GM12878 (cell line): ENCODE results near the gene POLDIP3. TPM values are rescaled to one million over a fixed set of nuclear protein-coding genes. Genes with fewer than 3 reads are reported as not detected.

Experiments
- ATAC-seq: fragments of 200-7000 bp; cut with Tn5 transposase; 3 replicates; pipeline ENCODE4 v1.9.1; 2020; ENCODE audit warnings: mild to moderate bottlenecking, moderate library complexity
- BruUV-seq: library from RNA; stranded (reverse); fragments of 400-500 nt; replicated peaks from 2 replicates; lab custom pipeline; 2021; lab: Mats Ljungman, UMichigan
- CTCF ChIA-PET: fragments of 300-600 bp; sonication (Branson Sonifier 250); formaldehyde crosslinking; extraction: SDS; loops from one replicate; lab custom pipeline; 2021; ENCODE audit warnings: inconsistent platforms; lab: Yijun Ruan, JAX
- POLR2A ChIA-PET: fragments of 350-600 bp; formaldehyde crosslinking; extraction: SDS; loops from one replicate; lab custom pipeline; 2021; ENCODE audit warnings: inconsistent platforms; lab: Charles Lee
- RAD21 ChIA-PET: fragments of 300-600 bp; sonication (Branson Sonifier 250); formaldehyde crosslinking; loops from one replicate; lab custom pipeline; 2023; ENCODE audit warnings: antibody characterized with exemption; ENCODE audit not compliant: unreplicated experiment; lab: Charles Lee
- SMC1A ChIA-PET: fragments of 300-600 bp; sonication (Branson Sonifier 250); formaldehyde crosslinking; loops from one replicate; lab custom pipeline; 2023; ENCODE audit not compliant: unreplicated experiment, uncharacterized antibody; lab: Charles Lee
- DNase-seq: peaks from one replicate; pipeline ENCODE4 v3.0.0-alpha.2; 2011; ENCODE audit warnings: low read depth, low spot score
- FAIRE-seq: peaks from 3 replicates; lab custom pipeline; 2011; peaks lifted over from hg19 to GRCh38; lab: Jason Lieb, UNC
- H2AFZ ChIP-seq: 2 replicates; pipeline ENCODE4 v1.6.0; 2011; ENCODE audit warnings: low read depth, low read length, control low read depth; ENCODE audit not compliant: control insufficient read depth
- H3K27ac ChIP-seq: 2 replicates; pipeline ENCODE4 v1.5.1; 2011; ENCODE audit warnings: control low read depth; ENCODE audit not compliant: control insufficient read depth, insufficient read depth
- H3K27me3 ChIP-seq, 2 experiments: replicated peaks in 1 of 2; 2 replicates each; pipeline versions ENCODE4 v1.6.0 to v1.6.1; 2011; ENCODE audit warnings: low read length in 1 of 2; ENCODE audit not compliant: control insufficient read depth in 2 of 2, insufficient read depth in 2 of 2
- H3K36me3 ChIP-seq, 2 experiments: 2 replicates each; pipeline ENCODE4 v1.5.1; 2011; ENCODE audit warnings: low read length in 1 of 2; ENCODE audit not compliant: control insufficient read depth in 2 of 2, insufficient read depth in 2 of 2
- H3K4me1 ChIP-seq: 2 replicates; pipeline ENCODE4 v1.6.1; 2011; ENCODE audit warnings: mild to moderate bottlenecking, low read length, moderate library complexity, mixed read lengths; ENCODE audit not compliant: control insufficient read depth, insufficient read depth
- H3K4me2 ChIP-seq: 2 replicates; pipeline ENCODE4 v1.6.0; 2011; ENCODE audit warnings: control low read depth; ENCODE audit not compliant: control insufficient read depth, insufficient read depth
- H3K4me3 ChIP-seq: fragments of 200-600 bp; sonication (generic); 2 replicates; pipeline ENCODE4 v1.5.1; 2016
- H3K79me2 ChIP-seq: 2 replicates; pipeline ENCODE4 v1.6.0; 2011; ENCODE audit warnings: low read length; ENCODE audit not compliant: control insufficient read depth, insufficient read depth
- H3K9ac ChIP-seq: 2 replicates; pipeline ENCODE4 v1.8.0; 2011; ENCODE audit warnings: low read length, control low read depth, mixed read lengths; ENCODE audit not compliant: control insufficient read depth, insufficient read depth
- H3K9me3 ChIP-seq: replicated peaks from 3 replicates; pipeline ENCODE4 v1.5.1; 2011; ENCODE audit warnings: mild to moderate bottlenecking, low read length; ENCODE audit not compliant: control insufficient read depth, insufficient read depth
- H4K20me1 ChIP-seq: 2 replicates; pipeline ENCODE4 v1.6.0; 2011; ENCODE audit not compliant: control insufficient read depth, insufficient read depth
- HDGF ChIP-seq: fragments of 450-650 bp; IDR thresholded peaks from 2 replicates; pipeline ENCODE4 v1.6.1; 2016; ENCODE audit warnings: antibody characterized with exemption
- HSF1 ChIP-seq: fragments of 150-350 bp; IDR thresholded peaks from 2 replicates; pipeline ENCODE4 v1.6.1; 2014; ENCODE audit warnings: mild to moderate bottlenecking, low read depth, low read length
- NFYB ChIP-seq: IDR thresholded peaks from 2 replicates; pipeline ENCODE4 v1.6.1; 2011; ENCODE audit warnings: low read depth, mild to moderate bottlenecking, low read length, improper control_type of control experiment, moderate library complexity; ENCODE audit not compliant: insufficient read depth
- RELA ChIP-seq: fragments of 450-650 bp; IDR thresholded peaks from 2 replicates; pipeline ENCODE4 v1.8.0; 2014; ENCODE audit warnings: borderline replicate concordance; ENCODE audit not compliant: partially characterized antibody
- YBX1 ChIP-seq: fragments of 450-650 bp; IDR thresholded peaks from 2 replicates; pipeline ENCODE4 v1.6.1; 2016; ENCODE audit warnings: antibody characterized with exemption
- WGBS: methylation state at CpG from one replicate; pipeline ENCODE4 v1.1.6; 2016; ENCODE audit warnings: low lambda C conversion rate; ENCODE audit not compliant: insufficient replicate concordance, insufficient coverage; ENCODE audit errors: missing lambda C conversion rate; 5-methylcytosine and 5-hydroxymethylcytosine counted together
- in situ Hi-C: fragments of 300-500 bp; cut with MboI; formaldehyde crosslinking; loops from 9 replicates; pipeline ENCODE4 v1.14.3; 2018; ENCODE audit warnings: mixed read lengths
- intact Hi-C: fragments of 100-400 bp; cut with micrococcal nuclease; formaldehyde crosslinking; loops from one replicate; pipeline ENCODE4 v1.14.2; 2022; ENCODE audit not compliant: unreplicated experiment
- polyA plus RNA-seq, 11 experiments: library from polyadenylated mRNA; depleted of rRNA in 4 of 11; unstranded in 6 of 11; stranded (reverse) in 5 of 11; fragments of >200 nt; fragmentation: Nextera tagmentation in 4 of 11; fragmentation: Illumina TruSeq in 1 of 11; extraction: Ambion mirVana in 4 of 11; extraction: Trizol in 1 of 11; gene quantifications; 1 replicate in 1 of 11; 2 replicates in 10 of 11; pipeline versions ENCODE4 v1.2.1 to v1.2.3, GENCODE V29; 2011 to 2016; ENCODE audit warnings: inconsistent platforms in 2 of 11, missing spikeins in 2 of 11, low read depth in 1 of 11
- total RNA-seq, 4 experiments: library from RNA; depleted of rRNA in 3 of 4; stranded (reverse); fragments of >200 nt in 3 of 4; fragmentation: Illumina TruSeq in 1 of 4; extraction: Trizol in 1 of 4; gene quantifications; 2 replicates each; pipeline versions ENCODE4 v1.2.1 to v1.2.3, GENCODE V29; 2013 to 2021
- TF ChIP-seq, protein P1 (sequence below): fragments of 450-650 bp; IDR thresholded peaks from 2 replicates; pipeline ENCODE4 v1.6.1; 2018; ENCODE audit warnings: borderline replicate concordance, mild to moderate bottlenecking; ENCODE audit not compliant: partially characterized antibody

Gene POLDIP3
- total and polyA plus RNA-seq, 10 of the 15 experiments (the other 5 are each of a cell fraction or from before 2014, with no cell fraction given), result 14.8 to 60.2 (median 49.5) TPM

GRCh38 chr22:42641801-42642413 is 27.2 kb upstream of the POLDIP3 start:
- in situ Hi-C loops (no loop called here), intact Hi-C loops (no loop called here)
- POLR2A ChIA-PET, result interaction anchor here (0.5 to 2.1 kb wide), 5 partner anchors 8 to 115 kb away, joined by 3 to 6 read pairs (median 3); no protein-coding TSS in a partner anchor
- Histone ChIP-seq H3K9me3 (no peaks in the 10 kb centered on the region), H3K4me1 (peaks cover 35% of the 10 kb centered on the region), H2AFZ (no peak overlapping the region), H3K79me2 (peaks cover 50% of the 10 kb centered on the region), H3K27me3 (no peaks in the 10 kb centered on the region), H3K4me3 (no peak overlapping the region), H3K4me2 (no peak overlapping the region), H3K36me3 (no peaks in the 10 kb centered on the region), H3K9ac (no peak overlapping the region), H4K20me1 (no peaks in the 10 kb centered on the region; the same call in 1 of the 2 replicates), H3K27ac (no peak overlapping the region)
- ATAC-seq (no peak), DNase-seq (no peak), FAIRE-seq (no peak)
- WGBS, result 92% methylated on average over 9 of the region's 9 CpGs
- no peak for TF ChIP-seq RELA
- TF ChIP-seq YBX1, result no peak
- TF ChIP-seq HDGF, result no peak
- no peak for TF ChIP-seq HSF1
- TF ChIP-seq, protein P1, sequence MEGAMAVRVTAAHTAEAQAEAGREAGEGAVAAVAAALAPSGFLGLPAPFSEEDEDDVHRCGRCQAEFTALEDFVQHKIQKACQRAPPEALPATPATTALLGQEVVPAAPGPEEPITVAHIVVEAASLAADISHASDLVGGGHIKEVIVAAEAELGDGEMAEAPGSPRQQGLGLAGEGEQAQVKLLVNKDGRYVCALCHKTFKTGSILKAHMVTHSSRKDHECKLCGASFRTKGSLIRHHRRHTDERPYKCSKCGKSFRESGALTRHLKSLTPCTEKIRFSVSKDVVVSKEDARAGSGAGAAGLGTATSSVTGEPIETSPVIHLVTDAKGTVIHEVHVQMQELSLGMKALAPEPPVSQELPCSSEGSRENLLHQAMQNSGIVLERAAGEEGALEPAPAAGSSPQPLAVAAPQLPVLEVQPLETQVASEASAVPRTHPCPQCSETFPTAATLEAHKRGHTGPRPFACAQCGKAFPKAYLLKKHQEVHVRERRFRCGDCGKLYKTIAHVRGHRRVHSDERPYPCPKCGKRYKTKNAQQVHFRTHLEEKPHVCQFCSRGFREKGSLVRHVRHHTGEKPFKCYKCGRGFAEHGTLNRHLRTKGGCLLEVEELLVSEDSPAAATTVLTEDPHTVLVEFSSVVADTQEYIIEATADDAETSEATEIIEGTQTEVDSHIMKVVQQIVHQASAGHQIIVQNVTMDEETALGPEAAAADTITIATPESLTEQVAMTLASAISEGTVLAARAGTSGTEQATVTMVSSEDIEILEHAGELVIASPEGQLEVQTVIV, result no peak
- TF ChIP-seq NFYB, result no peak
- SMC1A ChIA-PET, result interaction anchor here (1.0 kb wide), 1 partner anchor 11 kb away, joined by 3 read pairs; no protein-coding TSS in a partner anchor
- RAD21 ChIA-PET, result interaction anchor here (0.8 to 3.7 kb wide), 5 partner anchors 14 to 77 kb away, joined by 3 to 19 read pairs (median 6); partner anchors contain the start of gene POLDIP3
- BruUV-seq, result no TSS peak
- CTCF ChIA-PET, result interaction anchor here (0.6 to 3.4 kb wide), 7 partner anchors 9 to 364 kb away, joined by 3 to 17 read pairs (median 3); no protein-coding TSS in a partner anchor
